NCI-H226 (cell line): ENCODE data around the gene SCAANT1.

Experiments
- DNase-seq: peaks from one replicate; pipeline ENCODE4 v3.0.0-alpha.2; 2015

Gene SCAANT1

GRCh38 chr3:63911873-63912767, at the start of gene SCAANT1:
SCAANT1 (minus strand) TSS chr3:63912383.
- peak; percentile 91 for DNase-seq

GRCh38 chr3:63961891-63962290, 49.7 kb upstream of the SCAANT1 start:
- DNase-seq = peak; percentile 29

- DNase-seq = peak; percentile 52
These were observed 48.0 kb upstream of the SCAANT1 start for GRCh38 chr3:63960048-63960711.

- no peak for DNase-seq
These were observed 47.0 kb upstream of the SCAANT1 start for GRCh38 chr3:63959146-63959545.

GRCh38 chr3:63955830-63956545, 43.8 kb upstream of the SCAANT1 start:
- no peak for DNase-seq

- DNase-seq = no peak
These were observed 43.0 kb upstream of the SCAANT1 start for GRCh38 chr3:63955036-63955650.

- no peak for DNase-seq
These were observed 42.0 kb upstream of the SCAANT1 start for GRCh38 chr3:63954182-63954581.

- DNase-seq = no peak
These were observed 40.0 kb upstream of the SCAANT1 start for GRCh38 chr3:63952248-63952594.

- DNase-seq = no peak
These were observed 39.5 kb upstream of the SCAANT1 start for GRCh38 chr3:63951492-63952247.

GRCh38 chr3:63950698-63951097, 38.5 kb upstream of the SCAANT1 start:
- DNase-seq = no peak

- peak; percentile 26 for DNase-seq
These were observed 36.8 kb upstream of the SCAANT1 start for GRCh38 chr3:63949005-63949404.

- DNase-seq = no peak
These were observed 35.4 kb upstream of the SCAANT1 start for GRCh38 chr3:63947594-63947993.

- DNase-seq = no peak
These were observed 34.6 kb upstream of the SCAANT1 start for GRCh38 chr3:63946753-63947152.

- no peak for DNase-seq
These were observed 33.4 kb upstream of the SCAANT1 start for GRCh38 chr3:63945558-63946096.

GRCh38 chr3:63943678-63944077, 31.5 kb upstream of the SCAANT1 start:
- DNase-seq = no peak

- DNase-seq = no peak
These were observed 30.3 kb upstream of the SCAANT1 start for GRCh38 chr3:63942528-63942927.

GRCh38 chr3:63940389-63940757, 28.2 kb upstream of the SCAANT1 start:
- no peak for DNase-seq

- DNase-seq = no peak
These were observed 25.8 kb upstream of the SCAANT1 start for GRCh38 chr3:63937661-63938651.

GRCh38 chr3:63936925-63937324, 24.7 kb upstream of the SCAANT1 start:
- DNase-seq = no peak

GRCh38 chr3:63934041-63934866, 22.1 kb upstream of the SCAANT1 start:
- no peak for DNase-seq
